Measurements from ENCODE around the gene PWP2. TPM values are rescaled to one million over a fixed set of nuclear protein-coding genes. Genes with fewer than 3 reads are reported as not detected.

PWP2 gene
- total and polyA plus RNA-seq, 2 of the 4 experiments (the other 2 are of a cell fraction) = 2.4 to 7.0 TPM

DNA sequence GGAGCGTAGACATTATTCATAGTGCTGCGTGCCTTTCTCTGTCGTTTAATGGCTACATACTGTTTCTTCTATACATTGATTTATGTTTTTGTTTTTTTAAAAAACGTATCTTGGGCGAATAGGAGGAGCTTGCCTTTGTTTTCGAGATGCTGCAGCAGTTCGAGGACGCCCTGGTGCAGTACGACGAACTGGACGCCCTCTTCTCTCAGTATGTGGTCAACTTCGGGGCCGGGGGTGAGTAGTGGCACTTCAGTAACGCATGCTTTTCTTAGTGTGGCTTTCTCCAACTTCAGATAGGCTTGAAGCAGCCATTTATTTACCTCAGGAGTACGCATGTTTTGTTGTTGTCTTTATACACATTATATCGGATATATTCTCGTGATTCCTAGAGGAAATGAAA is 48.2 kb upstream of the PWP2 start:
- Histone ChIP-seq H3K18ac (ENCODE audit: low read depth, low read length) (no peak overlapping the region), H3K4ac (ENCODE audit: low read depth, low read length) (no peak overlapping the region), H4K5ac (ENCODE audit: low read depth, low read length) (no peak overlapping the region), H2AK5ac (ENCODE audit: low read depth, low read length) (no peak overlapping the region), H3K9me1 (ENCODE audit: insufficient read depth, low read length) (peaks cover 10% of the 10 kb centered on the region), H3K56ac (ENCODE audit: extremely low read depth, insufficient read depth, low read length) (no peak overlapping the region), H3K14ac (replicated peaks; ENCODE audit: low read depth, low read length) (no peak overlapping the region), H3K4me1 (ENCODE audit: control insufficient read depth, insufficient read depth, low read length) (peaks cover 5% of the 10 kb centered on the region), H2BK5ac (ENCODE audit: low read depth, low read length, poor library complexity, severe bottlenecking) (no peak overlapping the region), H2BK20ac (ENCODE audit: low read depth, low read length) (no peak overlapping the region), H2AK9ac (replicated peaks; ENCODE audit: low read depth, low read length, poor library complexity) (no peak overlapping the region), H3K23ac (ENCODE audit: low read depth, low read length) (no peak overlapping the region), H2BK120ac (ENCODE audit: low read depth, low read length) (no peak overlapping the region), H2AFZ (replicated peaks; ENCODE audit: low read length, poor library complexity) (no peak overlapping the region), H4K91ac (ENCODE audit: insufficient read depth, low read depth, low read length) (no peak overlapping the region), H3K79me1 (ENCODE audit: low read depth in 1 of 2, low read length in 2 of 2) (peaks cover 45 to 58% of the 10 kb centered on the region in 2 experiments), H3K9me3 (ENCODE audit: control insufficient read depth, insufficient read depth, low read length) (no peaks in the 10 kb centered on the region), H2BK15ac (ENCODE audit: low read depth, low read length) (no peak overlapping the region), H3K27ac (ENCODE audit: insufficient read depth, low read length) (no peak overlapping the region), H3K36me3 (ENCODE audit: control insufficient read depth, insufficient read depth, low read length) (peaks cover 45% of the 10 kb centered on the region), H3K4me3 (ENCODE audit: insufficient read depth, low read depth, low read length) (no peak overlapping the region), H4K8ac (ENCODE audit: low read depth in 2 of 2, low read length in 2 of 2) (no peak overlapping the region), H4K20me1 (ENCODE audit: insufficient read depth, low read length) (peaks cover 14% of the 10 kb centered on the region), H3K4me2 (ENCODE audit: low read depth, low read length) (no peak overlapping the region), H3K27me3 (ENCODE audit: control insufficient read depth, insufficient read depth, low read length) (no peaks in the 10 kb centered on the region), H3K9ac (ENCODE audit: low read depth, low read length) (no peak overlapping the region)
- dilution Hi-C loops (cut with HindIII; ENCODE audit: low sequenced_read_pairs, unreplicated experiment) (no loop called here), intact Hi-C loops (cut with micrococcal nuclease) (no loop called here), in situ Hi-C loops (cut with MboI; ENCODE audit: low sequenced_read_pairs) (no loop called here)
- ChIA-PET CTCF (no interaction called here), POLR2A (ENCODE audit: unreplicated experiment) (no interaction called here)
- BruUV-seq (replicated peaks) = no TSS peak
- ATAC-seq (ENCODE audit: low read depth) (no peak), DNase-seq (no peak)
- 93% methylated on average over 7 of the region's 17 CpGs; no CpG with 5 or more reads in 1 of the 2 experiments for WGBS, 2 experiments (ENCODE audit: extremely low coverage in 2 of 2, insufficient read length in 1 of 2)
- TF ChIP-seq MXI1 (IDR thresholded peaks at IDR 0.05; ENCODE audit: borderline replicate concordance, low read depth, low read length) = no peak
- TF ChIP-seq RAD21 (IDR thresholded peaks at IDR 0.05; ENCODE audit: low read length) = no peak
- TF ChIP-seq RFX5 (IDR thresholded peaks at IDR 0.05; ENCODE audit: low read depth, low read length) = no peak
- TF ChIP-seq MAFK (IDR thresholded peaks at IDR 0.05; ENCODE audit: low read depth, low read length) = no peak
- no peak for TF ChIP-seq CTCF (conservative IDR thresholded peaks at IDR 0.05; ENCODE audit: low read depth, low read length)
- no peak for TF ChIP-seq FOS (IDR thresholded peaks at IDR 0.05; ENCODE audit: low read depth, low read length)
- TF ChIP-seq POLR2A (IDR thresholded peaks at IDR 0.05; ENCODE audit: low read depth, low read length) = no peak
- no peak for TF ChIP-seq USF2 (IDR thresholded peaks at IDR 0.05; ENCODE audit: low read depth, low read length)
- TF ChIP-seq, protein P1, sequence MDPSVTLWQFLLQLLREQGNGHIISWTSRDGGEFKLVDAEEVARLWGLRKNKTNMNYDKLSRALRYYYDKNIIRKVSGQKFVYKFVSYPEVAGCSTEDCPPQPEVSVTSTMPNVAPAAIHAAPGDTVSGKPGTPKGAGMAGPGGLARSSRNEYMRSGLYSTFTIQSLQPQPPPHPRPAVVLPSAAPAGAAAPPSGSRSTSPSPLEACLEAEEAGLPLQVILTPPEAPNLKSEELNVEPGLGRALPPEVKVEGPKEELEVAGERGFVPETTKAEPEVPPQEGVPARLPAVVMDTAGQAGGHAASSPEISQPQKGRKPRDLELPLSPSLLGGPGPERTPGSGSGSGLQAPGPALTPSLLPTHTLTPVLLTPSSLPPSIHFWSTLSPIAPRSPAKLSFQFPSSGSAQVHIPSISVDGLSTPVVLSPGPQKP (IDR thresholded peaks at IDR 0.05; ENCODE audit: borderline replicate concordance, low read depth, low read length) = no peak
- TF ChIP-seq MAZ (IDR thresholded peaks at IDR 0.05; ENCODE audit: borderline replicate concordance, low read depth, low read length) = no peak

Data from IMR-90 (cell line).